ENCODE results near the gene STRN. TPM values are rescaled to one million over a fixed set of nuclear protein-coding genes. Genes with fewer than 3 reads are reported as not detected.
"Not testable (repeated sequence)": the region's sequence is repeated elsewhere in the genome, so short reads cannot be mapped to it uniquely, and the experiment has no call there.

The STRN gene
- total RNA-seq, 6 experiments from 2014 or later = 6.2 to 10.6 (median 8.2) TPM

- ATAC-seq = no peak
- TF ChIP-seq CTCF (IDR thresholded peaks at IDR 0.05) (no peak), POLR2A (IDR thresholded peaks at IDR 0.05) (no peak)
Measured at GRCh38 chr2:36954977-36955607, 11.2 kb downstream of the STRN start.

GRCh38 chr2:36952748-36953197 is 13.6 kb downstream of the STRN start:
- WGBS (ENCODE audit: insufficient coverage, low coverage, low lambda C conversion rate, missing lambda C conversion rate) = 91% methylated on average over 3 of the region's 3 CpGs
- DNase-seq (no peak), ATAC-seq (no peak)
- no peak for TF ChIP-seq POLR2A (IDR thresholded peaks at IDR 0.05)
- H3K9me3 ChIP-seq = no peaks in the 10 kb centered on the region
- H3K4me3 ChIP-seq = no peak overlapping the region
- H3K27me3 ChIP-seq = no peaks in the 10 kb centered on the region
- H3K27ac ChIP-seq = no peak overlapping the region
- no peaks in the 10 kb centered on the region for H3K4me1 ChIP-seq
- H3K36me3 ChIP-seq = peaks cover 0 to 1% (median 0%) of the 10 kb centered on the region in 4 donors
- intact Hi-C loops (cut with DNase I) = no loop called here

More at GRCh38 chr2:36954977-36955607, 11.2 kb downstream of the STRN start:
- WGBS (ENCODE audit: insufficient coverage, low coverage, low lambda C conversion rate, missing lambda C conversion rate) = 67% methylated on average over 2 of the region's 6 CpGs
- DNase-seq = no peak
- Histone ChIP-seq H3K27me3 (no peaks in the 10 kb centered on the region), H3K4me3 (no peak overlapping the region), H3K27ac (no peak overlapping the region), H3K36me3 (peaks cover 0 to 1% (median 0%) of the 10 kb centered on the region in 4 donors), H3K9me3 (no peaks in the 10 kb centered on the region), H3K4me1 (no peaks in the 10 kb centered on the region)
- intact Hi-C loops (cut with DNase I) = no loop called here

GRCh38 chr2:36951574-36951973 is 14.8 kb downstream of the STRN start:
- no peaks in the 10 kb centered on the region for H3K9me3 ChIP-seq
- no peak for DNase-seq
- 69% methylated on average over 6 of the region's 7 CpGs for WGBS (ENCODE audit: insufficient coverage, low coverage, low lambda C conversion rate, missing lambda C conversion rate)
- intact Hi-C loops (cut with DNase I) = no loop called here
- H3K36me3 ChIP-seq = peaks cover 0 to 1% (median 0%) of the 10 kb centered on the region in 4 donors
- no peak overlapping the region for H3K27ac ChIP-seq
- peak in 1 of 4 donors; percentile 25 for ATAC-seq
- TF ChIP-seq POLR2A (IDR thresholded peaks at IDR 0.05) (no peak), CTCF (IDR thresholded peaks at IDR 0.05) (no peak)
- no peak overlapping the region for H3K4me3 ChIP-seq
- H3K27me3 ChIP-seq = no peaks in the 10 kb centered on the region
- no peaks in the 10 kb centered on the region for H3K4me1 ChIP-seq

GRCh38 chr2:36951027-36951518 is 15.3 kb downstream of the STRN start:
- intact Hi-C loops (cut with DNase I) = no loop called here
- no peak for TF ChIP-seq POLR2A (IDR thresholded peaks at IDR 0.05)
- H3K4me1 ChIP-seq = no peaks in the 10 kb centered on the region
- 92% methylated on average over 2 of the region's 2 CpGs for WGBS (ENCODE audit: insufficient coverage, low coverage, low lambda C conversion rate, missing lambda C conversion rate)
- H3K9me3 ChIP-seq = no peaks in the 10 kb centered on the region
- H3K36me3 ChIP-seq = peaks cover 0 to 1% (median 0%) of the 10 kb centered on the region in 4 donors
- no peaks in the 10 kb centered on the region for H3K27me3 ChIP-seq
- H3K4me3 ChIP-seq = no peak overlapping the region
- DNase-seq (no peak), ATAC-seq (peak in 1 of 4 donors; percentile 35)
- H3K27ac ChIP-seq = no peak overlapping the region

- Histone ChIP-seq H3K4me3 (no peak overlapping the region), H3K27me3 (no peaks in the 10 kb centered on the region), H3K27ac (no peak overlapping the region), H3K36me3 (peaks cover 0 to 1% (median 0%) of the 10 kb centered on the region in 4 donors), H3K9me3 (no peaks in the 10 kb centered on the region), H3K4me1 (no peaks in the 10 kb centered on the region)
- TF ChIP-seq POLR2A (IDR thresholded peaks at IDR 0.05) = no peak
- TF ChIP-seq CTCF (IDR thresholded peaks at IDR 0.05) = no peak
- intact Hi-C loops (cut with DNase I) = no loop called here
- ATAC-seq = no peak
- WGBS (ENCODE audit: insufficient coverage, low coverage, low lambda C conversion rate, missing lambda C conversion rate) = 80% methylated on average over 1 of the region's 1 CpG
- DNase-seq = no peak
Measured at GRCh38 chr2:36949845-36950244, 16.5 kb downstream of the STRN start.

- H3K4me3 ChIP-seq; H3K36me3 ChIP-seq; DNase-seq; H3K4me1 ChIP-seq; H3K27me3 ChIP-seq; ATAC-seq; H3K27ac ChIP-seq; intact Hi-C loops (cut with DNase I); H3K9me3 ChIP-seq: not testable (repeated sequence)
- WGBS (ENCODE audit: insufficient coverage, low coverage, low lambda C conversion rate, missing lambda C conversion rate) = 95% methylated on average over 10 of the region's 10 CpGs
Measured at GRCh38 chr2:36945240-36945639, 21.1 kb downstream of the STRN start.
